ENCODE measurements around the gene CBX2.

GRCh38 chr17:79779084-79779529 lies 1.2 kb downstream of the CBX2 start:
- no peak for TF ChIP-seq EZH2 (IDR thresholded peaks at IDR 0.05; ENCODE audit: insufficient read depth, poor library complexity, severe bottlenecking)
- TF ChIP-seq EZH2phosphoT487 (IDR thresholded peaks at IDR 0.05; ENCODE audit: insufficient read depth, low read depth): no peak

Data from GM23248 (cell line).